ENCODE results near the gene AKAP13.
A peak's percentile ranks its signal among the peaks of the same experiment; 100 is the strongest.

DNA sequence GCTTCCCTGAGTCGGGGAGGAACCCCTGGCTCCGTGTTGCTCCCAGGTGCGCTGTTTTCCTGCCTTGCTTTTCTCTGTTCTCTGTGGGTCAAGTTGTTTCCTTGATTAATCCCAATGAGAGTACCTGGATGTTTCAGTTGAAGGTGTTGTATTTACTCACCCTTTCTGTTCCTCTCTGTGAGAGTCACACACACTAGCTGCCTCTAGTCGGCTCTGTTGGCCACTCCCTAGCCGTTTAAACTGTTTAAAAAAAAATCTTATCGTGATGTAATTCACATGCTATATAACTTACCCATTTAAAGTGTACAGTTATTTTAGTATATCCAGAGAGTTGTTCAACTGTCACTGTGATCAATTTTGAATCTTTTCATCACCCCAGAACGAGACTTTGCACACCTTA lies 74.0 kb downstream of the AKAP13 start:
- TF ChIP-seq POLR2A (IDR thresholded peaks at IDR 0.05; ENCODE audit: low read length) (no peak), CBX2 (IDR thresholded peaks at IDR 0.05; ENCODE audit: borderline replicate concordance, low read depth) (no peak), KDM1A (IDR thresholded peaks at IDR 0.05; ENCODE audit: low read depth) (no peak), MAFK (IDR thresholded peaks at IDR 0.05; ENCODE audit: partially characterized antibody) (no peak), EP300 (IDR thresholded peaks at IDR 0.05) (no peak), EHMT2 (IDR thresholded peaks at IDR 0.05; ENCODE audit: low read depth) (no peak), RAD21 (conservative IDR thresholded peaks at IDR 0.05 in 1 of 2, IDR thresholded peaks at IDR 0.05 in 1 of 2) (peak; percentile 11 to 35; a peak in 2 of 5 replicates)
- TF ChIP-seq, protein P1, sequence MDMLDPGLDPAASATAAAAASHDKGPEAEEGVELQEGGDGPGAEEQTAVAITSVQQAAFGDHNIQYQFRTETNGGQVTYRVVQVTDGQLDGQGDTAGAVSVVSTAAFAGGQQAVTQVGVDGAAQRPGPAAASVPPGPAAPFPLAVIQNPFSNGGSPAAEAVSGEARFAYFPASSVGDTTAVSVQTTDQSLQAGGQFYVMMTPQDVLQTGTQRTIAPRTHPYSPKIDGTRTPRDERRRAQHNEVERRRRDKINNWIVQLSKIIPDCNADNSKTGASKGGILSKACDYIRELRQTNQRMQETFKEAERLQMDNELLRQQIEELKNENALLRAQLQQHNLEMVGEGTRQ (IDR thresholded peaks at IDR 0.05), result no peak
- TF ChIP-seq, protein P2, sequence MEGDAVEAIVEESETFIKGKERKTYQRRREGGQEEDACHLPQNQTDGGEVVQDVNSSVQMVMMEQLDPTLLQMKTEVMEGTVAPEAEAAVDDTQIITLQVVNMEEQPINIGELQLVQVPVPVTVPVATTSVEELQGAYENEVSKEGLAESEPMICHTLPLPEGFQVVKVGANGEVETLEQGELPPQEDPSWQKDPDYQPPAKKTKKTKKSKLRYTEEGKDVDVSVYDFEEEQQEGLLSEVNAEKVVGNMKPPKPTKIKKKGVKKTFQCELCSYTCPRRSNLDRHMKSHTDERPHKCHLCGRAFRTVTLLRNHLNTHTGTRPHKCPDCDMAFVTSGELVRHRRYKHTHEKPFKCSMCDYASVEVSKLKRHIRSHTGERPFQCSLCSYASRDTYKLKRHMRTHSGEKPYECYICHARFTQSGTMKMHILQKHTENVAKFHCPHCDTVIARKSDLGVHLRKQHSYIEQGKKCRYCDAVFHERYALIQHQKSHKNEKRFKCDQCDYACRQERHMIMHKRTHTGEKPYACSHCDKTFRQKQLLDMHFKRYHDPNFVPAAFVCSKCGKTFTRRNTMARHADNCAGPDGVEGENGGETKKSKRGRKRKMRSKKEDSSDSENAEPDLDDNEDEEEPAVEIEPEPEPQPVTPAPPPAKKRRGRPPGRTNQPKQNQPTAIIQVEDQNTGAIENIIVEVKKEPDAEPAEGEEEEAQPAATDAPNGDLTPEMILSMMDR (IDR thresholded peaks at IDR 0.05), result 0 out of 3 replicates have a peak, but pooled peaks have one; percentile 19
- TF ChIP-seq, protein P3, sequence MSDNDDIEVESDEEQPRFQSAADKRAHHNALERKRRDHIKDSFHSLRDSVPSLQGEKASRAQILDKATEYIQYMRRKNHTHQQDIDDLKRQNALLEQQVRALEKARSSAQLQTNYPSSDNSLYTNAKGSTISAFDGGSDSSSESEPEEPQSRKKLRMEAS (IDR thresholded peaks at IDR 0.05), result no peak
- TF ChIP-seq, protein P4, sequence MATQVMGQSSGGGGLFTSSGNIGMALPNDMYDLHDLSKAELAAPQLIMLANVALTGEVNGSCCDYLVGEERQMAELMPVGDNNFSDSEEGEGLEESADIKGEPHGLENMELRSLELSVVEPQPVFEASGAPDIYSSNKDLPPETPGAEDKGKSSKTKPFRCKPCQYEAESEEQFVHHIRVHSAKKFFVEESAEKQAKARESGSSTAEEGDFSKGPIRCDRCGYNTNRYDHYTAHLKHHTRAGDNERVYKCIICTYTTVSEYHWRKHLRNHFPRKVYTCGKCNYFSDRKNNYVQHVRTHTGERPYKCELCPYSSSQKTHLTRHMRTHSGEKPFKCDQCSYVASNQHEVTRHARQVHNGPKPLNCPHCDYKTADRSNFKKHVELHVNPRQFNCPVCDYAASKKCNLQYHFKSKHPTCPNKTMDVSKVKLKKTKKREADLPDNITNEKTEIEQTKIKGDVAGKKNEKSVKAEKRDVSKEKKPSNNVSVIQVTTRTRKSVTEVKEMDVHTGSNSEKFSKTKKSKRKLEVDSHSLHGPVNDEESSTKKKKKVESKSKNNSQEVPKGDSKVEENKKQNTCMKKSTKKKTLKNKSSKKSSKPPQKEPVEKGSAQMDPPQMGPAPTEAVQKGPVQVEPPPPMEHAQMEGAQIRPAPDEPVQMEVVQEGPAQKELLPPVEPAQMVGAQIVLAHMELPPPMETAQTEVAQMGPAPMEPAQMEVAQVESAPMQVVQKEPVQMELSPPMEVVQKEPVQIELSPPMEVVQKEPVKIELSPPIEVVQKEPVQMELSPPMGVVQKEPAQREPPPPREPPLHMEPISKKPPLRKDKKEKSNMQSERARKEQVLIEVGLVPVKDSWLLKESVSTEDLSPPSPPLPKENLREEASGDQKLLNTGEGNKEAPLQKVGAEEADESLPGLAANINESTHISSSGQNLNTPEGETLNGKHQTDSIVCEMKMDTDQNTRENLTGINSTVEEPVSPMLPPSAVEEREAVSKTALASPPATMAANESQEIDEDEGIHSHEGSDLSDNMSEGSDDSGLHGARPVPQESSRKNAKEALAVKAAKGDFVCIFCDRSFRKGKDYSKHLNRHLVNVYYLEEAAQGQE (IDR thresholded peaks at IDR 0.05), result no peak
